Mesenchymal stem cell (in vitro differentiated cells and primary cell): ENCODE measurements around the gene RPL6. TPM values are rescaled to one million over a fixed set of nuclear protein-coding genes. Genes with fewer than 3 reads are reported as not detected.
"Not testable (repeated sequence)": the region's sequence is repeated elsewhere in the genome, so short reads cannot be mapped to it uniquely, and the experiment has no call there.

Experiments
- DNase-seq: peaks from one replicate; pipeline ENCODE4 v3.0.0-alpha.2; 2013
- H2AFZ ChIP-seq: one replicate; pipeline ENCODE4 v1.6.1; 2013; ENCODE audit warnings: low read depth, mild to moderate bottlenecking, control low read depth, inconsistent platforms, low read length, moderate library complexity
- H2AK5ac ChIP-seq: 2 replicates; pipeline ENCODE4 v1.6.1; 2013; ENCODE audit warnings: low read length, moderate library complexity, mild to moderate bottlenecking, inconsistent platforms; ENCODE audit not compliant: severe bottlenecking
- H2BK120ac ChIP-seq: one replicate; pipeline ENCODE4 v1.6.1; 2013; ENCODE audit warnings: low read depth, mild to moderate bottlenecking, inconsistent platforms, low read length, moderate library complexity
- H2BK12ac ChIP-seq, 2 experiments: one replicate each; pipeline ENCODE4 v1.6.1; 2013; ENCODE audit warnings: inconsistent platforms in 2 of 2, low read length in 2 of 2, mild to moderate bottlenecking in 2 of 2, moderate library complexity in 2 of 2, control low read depth in 1 of 2
- H2BK15ac ChIP-seq: one replicate; pipeline ENCODE4 v1.6.1; 2013; ENCODE audit warnings: mild to moderate bottlenecking, low read depth, inconsistent platforms; ENCODE audit not compliant: poor library complexity, severe bottlenecking
- H2BK5ac ChIP-seq: 2 replicates; pipeline ENCODE4 v1.6.1; 2013; ENCODE audit warnings: low read depth, mild to moderate bottlenecking, low read length, control low read depth, inconsistent platforms; ENCODE audit not compliant: poor library complexity, severe bottlenecking
- H3K14ac ChIP-seq, 2 experiments: one replicate each; pipeline ENCODE4 v1.6.1; 2013; ENCODE audit warnings: inconsistent platforms in 2 of 2, low read length in 2 of 2, control low read depth in 1 of 2, mild to moderate bottlenecking in 1 of 2, moderate library complexity in 1 of 2
- H3K18ac ChIP-seq, 2 experiments: one replicate each; pipeline ENCODE4 v1.6.1; 2013; ENCODE audit warnings: inconsistent platforms in 2 of 2, low read length in 2 of 2, control low read depth in 1 of 2, low read depth in 1 of 2, mild to moderate bottlenecking in 1 of 2
- H3K23ac ChIP-seq, 2 experiments: one replicate each; pipeline ENCODE4 v1.6.1; 2013; ENCODE audit warnings: inconsistent platforms in 2 of 2, low read length in 2 of 2, mild to moderate bottlenecking in 2 of 2, moderate library complexity in 2 of 2, control low read depth in 1 of 2
- H3K27ac ChIP-seq: 2 replicates; pipeline ENCODE4 v1.5.1; 2013; ENCODE audit warnings: mild to moderate bottlenecking, moderate library complexity, low read length, control low read depth, inconsistent platforms; ENCODE audit not compliant: poor library complexity, severe bottlenecking
- H3K27me3 ChIP-seq, 2 experiments: 2 replicates each; pipeline versions ENCODE4 v1.6.1 to v1.7.0; 2013; ENCODE audit warnings: low read length in 2 of 2, mild to moderate bottlenecking in 2 of 2, moderate library complexity in 2 of 2, control low read depth in 1 of 2, inconsistent platforms in 1 of 2; ENCODE audit not compliant: control insufficient read depth in 1 of 2, insufficient read depth in 1 of 2
- H3K36me3 ChIP-seq, 2 experiments: 2 replicates each; pipeline versions ENCODE4 v1.6.1 to v1.7.0; 2013; ENCODE audit warnings: low read length in 2 of 2, control low read depth in 1 of 2, inconsistent platforms in 1 of 2, low read depth in 1 of 2, mild to moderate bottlenecking in 1 of 2; ENCODE audit not compliant: insufficient read depth in 2 of 2, control insufficient read depth in 1 of 2
- H3K4ac ChIP-seq, 2 experiments: one replicate each; pipeline ENCODE4 v1.6.1; 2013; ENCODE audit warnings: inconsistent platforms in 2 of 2, low read length in 2 of 2, mild to moderate bottlenecking in 2 of 2, moderate library complexity in 2 of 2, control low read depth in 1 of 2, low read depth in 1 of 2
- H3K4me1 ChIP-seq: 2 replicates; pipeline ENCODE4 v1.6.1; 2013; ENCODE audit warnings: low read depth, low read length, control low read depth; ENCODE audit not compliant: control insufficient read depth, insufficient read depth
- H3K4me2 ChIP-seq: 2 replicates; pipeline ENCODE4 v1.6.1; 2013; ENCODE audit warnings: low read length, mild to moderate bottlenecking, inconsistent platforms; ENCODE audit not compliant: poor library complexity, severe bottlenecking
- H3K4me3 ChIP-seq, 2 experiments: 2 replicates each; pipeline versions ENCODE4 v1.5.1 to v1.7.0; 2013; ENCODE audit warnings: low read length in 2 of 2, mild to moderate bottlenecking in 2 of 2, control low read depth in 1 of 2, low read depth in 1 of 2; ENCODE audit not compliant: insufficient read depth in 1 of 2
- H3K79me1 ChIP-seq: replicated peaks from 2 replicates; pipeline ENCODE4 v1.6.1; 2013; ENCODE audit warnings: mild to moderate bottlenecking, control low read depth, low read length, inconsistent platforms; ENCODE audit not compliant: poor library complexity, severe bottlenecking
- H3K9ac ChIP-seq: 2 replicates; pipeline ENCODE4 v1.7.0; 2013; ENCODE audit warnings: mild to moderate bottlenecking, low read length, moderate library complexity
- H3K9me3 ChIP-seq: 2 replicates; pipeline ENCODE4 v1.7.0; 2013; ENCODE audit warnings: mild to moderate bottlenecking, low read length; ENCODE audit not compliant: control insufficient read depth
- H4K8ac ChIP-seq: one replicate; pipeline ENCODE4 v1.6.1; 2013; ENCODE audit warnings: inconsistent platforms, mild to moderate bottlenecking, low read length, moderate library complexity
- H4K91ac ChIP-seq: one replicate; pipeline ENCODE4 v1.6.1; 2013; ENCODE audit warnings: mild to moderate bottlenecking, low read length, inconsistent platforms
- WGBS: methylation state at CpG from one replicate; pipeline ENCODE4 v1.1.7; 2013; ENCODE audit warnings: mixed read lengths; 5-methylcytosine and 5-hydroxymethylcytosine counted together
- polyA plus RNA-seq, 2 experiments: library from polyadenylated mRNA; stranded (reverse); fragments of 200-250 nt; gene quantifications; one replicate each; pipeline ENCODE4 v1.2.3, GENCODE V29; 2013

RPL6 gene
- polyA plus RNA-seq (2013, experiment 1 of 2) = 2,349 TPM
- 2,262 TPM for polyA plus RNA-seq (2013, experiment 2 of 2)

- H2BK5ac ChIP-seq = peak within 1 kb of the TSS; percentile 87
- peak within 1 kb of the TSS; percentile 62 to 83 for H3K4me3 ChIP-seq
- peaks cover 13 to 40% of the 10 kb centered on the region in 2 experiments for H3K36me3 ChIP-seq
- H3K14ac ChIP-seq = no peak within 1 kb of the TSS
- H2BK12ac ChIP-seq = no peak within 1 kb of the TSS
- no peak within 1 kb of the TSS for H2BK15ac ChIP-seq
- H2AK5ac ChIP-seq = peak within 1 kb of the TSS; percentile 67
- H3K4ac ChIP-seq = peak within 1 kb of the TSS; percentile 26 to 88
- H4K91ac ChIP-seq = peak within 1 kb of the TSS; percentile 95
- no peaks in the 10 kb centered on the region for H3K79me1 ChIP-seq
- peak within 1 kb of the TSS; percentile 96 for H3K9ac ChIP-seq
- H3K18ac ChIP-seq = peak within 1 kb of the TSS; percentile 77 to 85
- H3K4me1 ChIP-seq = peaks cover 3% of the 10 kb centered on the region
- peak within 1 kb of the TSS; percentile 85 for H4K8ac ChIP-seq
- WGBS = 10% methylated on average over 45 of the region's 46 CpGs
- no peak within 1 kb of the TSS for H2AFZ ChIP-seq
- no peaks in the 10 kb centered on the region for H3K9me3 ChIP-seq
- H3K27me3 ChIP-seq = no peaks in the 10 kb centered on the region
- H3K27ac ChIP-seq = peak within 1 kb of the TSS; percentile 90
- peak within 1 kb of the TSS; percentile 82 for H3K4me2 ChIP-seq
- H2BK120ac ChIP-seq = no peak within 1 kb of the TSS
- peak; percentile 96 for DNase-seq
- no peak within 1 kb of the TSS for H3K23ac ChIP-seq
Observed at GRCh38 chr12:112409064-112409905, at the start of gene RPL6. Gene RPL6 (minus strand): TSS chr12:112409605. CDS start chr12:112408656, 949 bp downstream.

GRCh38 chr12:112458751-112459150, 49.3 kb upstream of the RPL6 start:
- H3K9me3 ChIP-seq = no peaks in the 10 kb centered on the region
- H3K4me1 ChIP-seq = no peaks in the 10 kb centered on the region
- no peak for DNase-seq
- no peak overlapping the region for H2AK5ac ChIP-seq
- H3K27me3 ChIP-seq = no peaks in the 10 kb centered on the region
- H4K8ac ChIP-seq = no peak overlapping the region
- no peak overlapping the region for H3K9ac ChIP-seq
- no peak overlapping the region for H4K91ac ChIP-seq
- H2BK15ac ChIP-seq = no peak overlapping the region
- H2BK5ac ChIP-seq = no peak overlapping the region
- H3K36me3 ChIP-seq = peaks cover 35 to 80% of the 10 kb centered on the region in 2 experiments
- H3K4me3 ChIP-seq = no peak overlapping the region
- no peak overlapping the region for H2AFZ ChIP-seq
- no peak overlapping the region for H3K14ac ChIP-seq
- H3K4ac ChIP-seq = no peak overlapping the region
- no peak overlapping the region for H3K27ac ChIP-seq
- no peak overlapping the region for H3K4me2 ChIP-seq
- no peak overlapping the region for H3K18ac ChIP-seq
- H3K23ac ChIP-seq = no peak overlapping the region
- no peak overlapping the region for H2BK120ac ChIP-seq
- 100% methylated on average over 4 of the region's 5 CpGs for WGBS
- H3K79me1 ChIP-seq = peaks cover 18% of the 10 kb centered on the region
- H2BK12ac ChIP-seq = no peak overlapping the region

GRCh38 chr12:112458330-112458729, 48.9 kb upstream of the RPL6 start:
- WGBS = 97% methylated on average over 4 of the region's 4 CpGs
- no peak overlapping the region for H3K4me2 ChIP-seq

GRCh38 chr12:112457142-112457541, 47.7 kb upstream of the RPL6 start:
- not testable (repeated sequence) for H2BK5ac ChIP-seq, H2BK120ac ChIP-seq, H3K27ac ChIP-seq, H4K8ac ChIP-seq, H2AFZ ChIP-seq, H3K27me3 ChIP-seq, H3K4me2 ChIP-seq, H3K18ac ChIP-seq, H4K91ac ChIP-seq, H2AK5ac ChIP-seq, H3K4me3 ChIP-seq, H3K23ac ChIP-seq, H3K4ac ChIP-seq, H3K9ac ChIP-seq, H3K4me1 ChIP-seq, H2BK15ac ChIP-seq, H2BK12ac ChIP-seq, DNase-seq, H3K9me3 ChIP-seq, H3K14ac ChIP-seq
- Histone ChIP-seq H3K79me1 (peaks cover 25% of the 10 kb centered on the region), H3K36me3 (peaks cover 43 to 87% of the 10 kb centered on the region in 2 experiments)
- 100% methylated on average over 1 of the region's 1 CpG for WGBS

More at GRCh38 chr12:112458330-112458729, 48.9 kb upstream of the RPL6 start:
- Histone ChIP-seq H3K14ac (no peak overlapping the region), H4K8ac (no peak overlapping the region), H3K79me1 (peaks cover 20% of the 10 kb centered on the region), H3K27me3 (no peaks in the 10 kb centered on the region), H2AFZ (no peak overlapping the region), H3K9me3 (no peaks in the 10 kb centered on the region), H3K4ac (no peak overlapping the region), H2BK15ac (no peak overlapping the region), H3K4me3 (no peak overlapping the region), H3K9ac (no peak overlapping the region), H4K91ac (no peak overlapping the region), H2BK120ac (no peak overlapping the region), H3K18ac (no peak overlapping the region), H2BK12ac (no peak overlapping the region), H2BK5ac (no peak overlapping the region), H3K23ac (no peak overlapping the region), H3K4me1 (no peaks in the 10 kb centered on the region), H3K36me3 (peaks cover 38 to 80% of the 10 kb centered on the region in 2 experiments), H3K27ac (no peak overlapping the region), H2AK5ac (no peak overlapping the region)
- DNase-seq = no peak
